Left lung (tissue), 10 donors: ENCODE results near the gene MOCOS. TPM values are rescaled to one million over a fixed set of nuclear protein-coding genes. Genes with fewer than 3 reads are reported as not detected.
A peak's percentile ranks its signal among the peaks of the same experiment; 100 is the strongest.

Source experiments
- ATAC-seq: fragments of 200-7000 bp; cut with Tn5 transposase; one replicate; pipeline ENCODE4 v1.9.1; 2020; ENCODE audit warnings: moderate library complexity
- DNase-seq, 4 donors: peaks; one replicate each; pipeline ENCODE4 v3.0.0-alpha.2; 2013 to 2020
- H3K27ac ChIP-seq, 2 donors: fragments of 200-600 bp; sonication (generic) in 1 of 2; one replicate each; pipeline versions ENCODE4 v1.5.0 to v1.8.0; 2020 to 2021
- H3K27me3 ChIP-seq, 2 donors: fragments of 200-600 bp; sonication (generic) in 1 of 2; one replicate each; pipeline versions ENCODE4 v1.5.0 to v1.8.0; 2020 to 2021
- H3K36me3 ChIP-seq, 2 donors: fragments of 200-600 bp; sonication (generic) in 1 of 2; one replicate each; pipeline versions ENCODE4 v1.5.0 to v1.8.0; 2020 to 2021
- H3K4me1 ChIP-seq, 2 donors: fragments of 200-600 bp; one replicate each; pipeline ENCODE4 v1.8.0; 2021
- H3K4me3 ChIP-seq, 2 donors: fragments of 200-600 bp; sonication (generic) in 1 of 2; one replicate each; pipeline versions ENCODE4 v1.5.0 to v1.8.0; 2020 to 2021; ENCODE audit warnings: mild to moderate bottlenecking in 1 of 2
- H3K9me3 ChIP-seq, 2 donors: fragments of 200-600 bp; sonication (generic) in 1 of 2; one replicate each; pipeline versions ENCODE4 v1.5.0 to v1.8.0; 2020 to 2021
- CTCF ChIP-seq, 2 donors: fragments of 200-600 bp; sonication (generic) in 1 of 2; IDR thresholded peaks; one replicate each; pipeline versions ENCODE4 v1.5.0 to v1.8.0; 2021; ENCODE audit warnings: antibody characterized with exemption in 2 of 2
- intact Hi-C, 2 donors: fragments of 100-400 bp; cut with DNase I; formaldehyde crosslinking; loops; one replicate each; pipeline versions ENCODE4 v1.11.2 to v1.14.2; 2022
- polyA plus RNA-seq, 6 donors: library from polyadenylated mRNA; unstranded; fragments of 120-200 nt; gene quantifications; one replicate each; pipeline ENCODE4 v1.2.1, GENCODE V29; 2013; ENCODE audit not compliant: insufficient read length in 6 of 6
- total RNA-seq, 2 donors: library from RNA; stranded (reverse); fragmentation: NEBNext Ultra II Directional; extraction: Animal tissue kit (Norgen Biotek cat#: 25700); gene quantifications; one replicate each; pipeline ENCODE4 v1.2.1, GENCODE V29; 2021
- donor health status: DM: no; HTN: yes; CAD: no.
- donor health status: DM: no; HTN: no; CAD: no.

MOCOS gene
- total and polyA plus RNA-seq, 8 donors: 0.60 to 5.5 (median 1.2) TPM

DNA sequence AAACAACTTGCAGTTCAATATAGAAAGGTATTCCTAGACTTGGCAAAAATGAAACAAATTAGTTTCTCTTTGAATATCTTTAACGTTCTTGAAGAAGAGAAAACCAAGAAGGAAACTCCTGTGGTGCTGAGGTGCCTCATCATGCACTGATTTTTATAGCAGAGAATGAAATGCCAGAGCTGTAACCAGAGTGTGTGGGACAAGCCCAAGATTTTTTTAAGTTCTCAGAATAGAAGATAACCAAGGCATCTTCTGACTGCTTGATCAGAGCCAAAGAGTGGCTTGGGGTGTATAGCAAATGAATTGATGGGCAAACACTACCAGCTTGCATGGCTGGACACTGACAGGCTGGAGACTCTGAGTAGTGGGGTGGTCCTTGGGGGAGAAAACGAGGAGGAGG, 118.1 kb downstream of the MOCOS start:
- Histone ChIP-seq H3K4me3 (no peak overlapping the region), H3K4me1 (no peaks in the 10 kb centered on the region), H3K27me3 (peaks cover 3 to 66% of the 10 kb centered on the region in 2 donors), H3K9me3 (no peaks in the 10 kb centered on the region), H3K27ac (no peak overlapping the region), H3K36me3 (no peaks in the 10 kb centered on the region)
- ATAC-seq (no peak), DNase-seq (no peak)
- intact Hi-C loops: no loop called here
- no peak for TF ChIP-seq CTCF (IDR thresholded peaks at IDR 0.05)

DNA sequence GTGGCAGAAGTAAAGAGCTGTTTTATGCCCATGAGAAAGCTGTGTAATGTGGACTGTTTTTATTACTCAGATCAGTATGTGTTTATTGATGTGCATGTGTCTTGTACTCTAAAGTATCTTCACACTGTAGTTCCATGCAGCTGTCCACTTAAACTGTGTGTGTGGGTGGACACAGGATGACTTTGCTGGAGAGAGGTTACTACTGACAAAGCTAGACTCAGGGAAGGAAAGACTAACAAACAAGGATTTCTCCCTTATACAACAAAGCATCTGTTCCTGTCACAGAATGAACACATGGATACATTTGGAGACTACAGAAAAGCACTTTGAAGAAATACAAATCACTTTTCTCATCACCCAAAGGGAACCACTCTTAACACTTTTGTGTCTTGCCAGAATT, 120.2 kb downstream of the MOCOS start:
- H3K27me3 ChIP-seq: peaks cover 0 to 63% of the 10 kb centered on the region in 2 donors
- no peaks in the 10 kb centered on the region for H3K4me1 ChIP-seq
- ATAC-seq (no peak), DNase-seq (no peak)
- intact Hi-C loops: no loop called here
- no peak for TF ChIP-seq CTCF (IDR thresholded peaks at IDR 0.05)
- H3K4me3 ChIP-seq: no peak overlapping the region
- no peak overlapping the region for H3K27ac ChIP-seq
- H3K36me3 ChIP-seq: no peaks in the 10 kb centered on the region
- no peaks in the 10 kb centered on the region for H3K9me3 ChIP-seq

- H3K4me3 ChIP-seq: no peak overlapping the region
- no peak for DNase-seq
- no peaks in the 10 kb centered on the region for H3K4me1 ChIP-seq
- H3K36me3 ChIP-seq: no peaks in the 10 kb centered on the region
- no peak overlapping the region for H3K27ac ChIP-seq
- TF ChIP-seq CTCF (IDR thresholded peaks at IDR 0.05): no peak
- intact Hi-C loops: no loop called here
- peaks cover 0 to 56% of the 10 kb centered on the region in 2 donors for H3K27me3 ChIP-seq
- no peaks in the 10 kb centered on the region for H3K9me3 ChIP-seq
- no peak for ATAC-seq
Observed at GRCh38 chr18:36308711-36309435, 121.6 kb downstream of the MOCOS start.

DNA sequence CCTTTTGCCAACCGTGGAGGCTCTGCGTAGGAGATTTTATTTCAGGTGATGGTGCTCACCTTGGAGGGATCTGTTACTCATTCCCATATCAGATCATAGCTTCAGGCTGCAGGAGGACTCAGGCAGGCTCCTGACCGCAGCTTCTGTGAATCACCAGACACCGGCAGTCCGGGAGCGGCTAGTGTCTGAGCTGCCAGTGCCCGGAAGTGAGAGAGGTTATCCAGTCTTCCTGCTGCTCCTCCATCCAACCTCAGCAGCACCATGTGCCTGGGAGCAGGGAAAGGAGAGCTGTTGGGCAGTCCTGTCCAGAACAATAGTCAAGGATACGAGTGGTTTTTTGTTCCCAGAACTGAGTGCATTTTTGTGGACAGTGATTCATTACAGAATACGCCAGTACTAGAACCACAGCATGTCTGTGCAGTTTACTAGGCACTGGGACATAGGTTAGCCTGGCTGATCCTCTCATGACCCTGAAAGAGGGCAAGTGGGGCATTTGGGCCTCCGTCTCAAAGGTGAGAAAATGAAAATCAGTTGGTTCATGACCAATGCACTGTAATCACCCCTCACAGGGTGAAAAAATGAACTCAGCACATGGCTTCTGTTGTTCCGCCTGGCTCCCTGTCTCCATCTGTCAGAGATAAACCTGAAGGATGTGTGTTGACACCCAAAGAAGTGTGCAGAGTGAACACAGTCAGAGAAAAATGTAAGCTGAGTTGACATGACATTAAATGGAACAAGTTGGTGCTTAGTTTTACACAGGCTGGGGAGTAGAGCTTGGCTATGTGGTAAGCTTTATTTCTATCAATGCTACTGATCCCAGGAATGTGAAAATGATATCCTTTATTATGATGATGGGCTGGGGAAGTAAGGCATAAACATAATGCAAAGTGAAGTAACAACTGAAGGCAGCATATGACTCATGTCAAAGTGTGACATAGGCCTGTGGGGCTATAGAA, 122.4 kb downstream of the MOCOS start:
- intact Hi-C loops: no loop called here
- no peak overlapping the region for H3K4me3 ChIP-seq
- no peaks in the 10 kb centered on the region for H3K9me3 ChIP-seq
- no peak for TF ChIP-seq CTCF (IDR thresholded peaks at IDR 0.05)
- peaks cover 0 to 51% of the 10 kb centered on the region in 2 donors for H3K27me3 ChIP-seq
- peak; percentile 81 for ATAC-seq
- H3K36me3 ChIP-seq: no peaks in the 10 kb centered on the region
- no peak overlapping the region for H3K27ac ChIP-seq
- peak in 1 of 4 donors; percentile 45 for DNase-seq
- no peaks in the 10 kb centered on the region for H3K4me1 ChIP-seq

GRCh38 chr18:36311026-36311570, 123.8 kb downstream of the MOCOS start:
- intact Hi-C loops: no loop called here
- ATAC-seq (no peak), DNase-seq (no peak)
- H3K4me3 ChIP-seq: no peak overlapping the region
- H3K36me3 ChIP-seq: no peaks in the 10 kb centered on the region
- H3K4me1 ChIP-seq: no peaks in the 10 kb centered on the region
- H3K9me3 ChIP-seq: no peaks in the 10 kb centered on the region
- no peak for TF ChIP-seq CTCF (IDR thresholded peaks at IDR 0.05)
- H3K27ac ChIP-seq: no peak overlapping the region
- H3K27me3 ChIP-seq: peaks cover 0 to 40% of the 10 kb centered on the region in 2 donors
